Liver (tissue), 9 donors: Measurements from ENCODE around the gene SMPD4. TPM values are rescaled to one million over a fixed set of nuclear protein-coding genes. Genes with fewer than 3 reads are reported as not detected.
A peak's percentile ranks its signal among the peaks of the same experiment; 100 is the strongest.
"Not testable (repeated sequence)": the region's sequence is repeated elsewhere in the genome, so short reads cannot be mapped to it uniquely, and the experiment has no call there.

Experiments
- DNase-seq: peaks from one replicate; pipeline ENCODE4 v3.0.0-alpha.2; 2017; ENCODE audit warnings: low spot score
- H3K27ac ChIP-seq, 2 donors: one replicate each; pipeline ENCODE4 v1.7.0; 2013; ENCODE audit warnings: inconsistent platforms in 2 of 2, low read length in 2 of 2, control low read depth in 1 of 2, low read depth in 1 of 2, mild to moderate bottlenecking in 1 of 2
- H3K27me3 ChIP-seq, 4 donors: one replicate each; pipeline versions ENCODE4 v1.6.1 to v1.7.0; 2013; ENCODE audit warnings: low read length in 3 of 4, inconsistent platforms in 1 of 4, mild to moderate bottlenecking in 1 of 4, moderate library complexity in 1 of 4; ENCODE audit not compliant: control insufficient read depth in 4 of 4, insufficient read depth in 4 of 4
- H3K36me3 ChIP-seq, 4 donors: one replicate each; pipeline versions ENCODE4 v1.6.1 to v1.7.0; 2013; ENCODE audit warnings: low read length in 3 of 4, mild to moderate bottlenecking in 3 of 4, low read depth in 1 of 4, moderate library complexity in 1 of 4; ENCODE audit not compliant: control insufficient read depth in 4 of 4, insufficient read depth in 3 of 4
- H3K4me1 ChIP-seq, 4 donors: one replicate each; pipeline versions ENCODE4 v1.6.1 to v1.7.0; 2013; ENCODE audit warnings: low read length in 3 of 4, mild to moderate bottlenecking in 3 of 4, moderate library complexity in 1 of 4; ENCODE audit not compliant: control insufficient read depth in 4 of 4, insufficient read depth in 4 of 4
- H3K4me3 ChIP-seq, 3 donors: one replicate each; pipeline versions ENCODE4 v1.6.1 to v1.7.0; 2013; ENCODE audit warnings: low read length in 3 of 3, control low read depth in 1 of 3, low read depth in 1 of 3, mild to moderate bottlenecking in 1 of 3
- H3K9ac ChIP-seq, 2 donors: one replicate each; pipeline ENCODE4 v1.7.0; 2013; ENCODE audit warnings: low read length in 2 of 2, mild to moderate bottlenecking in 2 of 2, moderate library complexity in 2 of 2, control low read depth in 1 of 2, low read depth in 1 of 2
- H3K9me3 ChIP-seq, 4 donors: one replicate each; pipeline versions ENCODE4 v1.6.1 to v1.7.0; 2013; ENCODE audit warnings: low read length in 3 of 4; ENCODE audit not compliant: control insufficient read depth in 4 of 4
- ATF3 ChIP-seq: IDR thresholded peaks from 2 replicates; pipeline ENCODE4 v1.6.1; 2016; ENCODE audit warnings: antibody characterized with exemption
- EGR1 ChIP-seq, 2 donors: IDR thresholded peaks; 2 replicates each; pipeline ENCODE4 v1.6.1; 2016 to 2018; ENCODE audit warnings: antibody characterized with exemption in 2 of 2, low read depth in 2 of 2
- FOXA2 ChIP-seq: IDR thresholded peaks from 2 replicates; pipeline ENCODE4 v1.6.1; 2016; ENCODE audit warnings: antibody characterized with exemption
- GABPA ChIP-seq, 2 donors: IDR thresholded peaks in 1 of 2; conservative IDR thresholded peaks in 1 of 2; 2 replicates each; pipeline ENCODE4 v1.6.1; 2016; ENCODE audit warnings: antibody characterized with exemption in 2 of 2, mild to moderate bottlenecking in 1 of 2, moderate library complexity in 1 of 2
- HNF4A ChIP-seq, 2 donors: conservative IDR thresholded peaks; 2 replicates each; pipeline ENCODE4 v1.6.1; 2016; ENCODE audit warnings: antibody characterized with exemption in 2 of 2, mild to moderate bottlenecking in 2 of 2
- REST ChIP-seq: IDR thresholded peaks from 2 replicates; pipeline ENCODE4 v1.6.1; 2016; ENCODE audit warnings: antibody characterized with exemption, mild to moderate bottlenecking
- SP1 ChIP-seq: IDR thresholded peaks from 2 replicates; pipeline ENCODE4 v1.6.1; 2018; ENCODE audit warnings: antibody characterized with exemption, mild to moderate bottlenecking
- YY1 ChIP-seq: IDR thresholded peaks from 2 replicates; pipeline ENCODE4 v1.6.1; 2016; ENCODE audit warnings: antibody characterized with exemption, mild to moderate bottlenecking
- WGBS: extraction: QIAGEN DNeasy Blood & Tissue Kit; methylation state at CpG from one replicate; pipeline ENCODE4 v1.1.7; 2013; 5-methylcytosine and 5-hydroxymethylcytosine counted together
- polyA plus RNA-seq, 2 donors: library from polyadenylated mRNA; stranded (reverse) in 1 of 2; unstranded in 1 of 2; fragments of 200-250 nt in 1 of 2; fragments of >200 nt in 1 of 2; fragmentation: Nextera tagmentation in 1 of 2; extraction: Ambion mirVana in 1 of 2; gene quantifications; one replicate each; pipeline versions ENCODE4 v1.2.1 to v1.2.3, GENCODE V29; 2013 to 2015
- total RNA-seq, 2 donors: library from RNA; depleted of rRNA; stranded (reverse); fragments of >200 nt; gene quantifications; one replicate each; pipeline ENCODE4 v1.2.3, GENCODE V29; 2014
- donor health status: healthy.
- donor health status: healthy.
- donor health status: healthy.
- donor health status: healthy.
- donor health status: healthy.

The SMPD4 gene
- total RNA-seq (10 to 100 TPM; 17.2 to 22.3 TPM), polyA plus RNA-seq (10 to 100 TPM in 1 of 2 donors, 1 to 10 TPM in 1; 9.9 to 18.2 TPM)

- under 1% methylated on average over 55 of the region's 55 CpGs for WGBS
- peaks cover 5 to 22% (median 17%) of the 10 kb centered on the region in 4 donors for H3K4me1 ChIP-seq
- no peaks in the 10 kb centered on the region for H3K9me3 ChIP-seq
- no peaks in the 10 kb centered on the region for H3K27me3 ChIP-seq
- peaks cover 0 to 3% (median 0%) of the 10 kb centered on the region in 4 donors for H3K36me3 ChIP-seq
- peak within 1 kb of the TSS; percentile 95 for H3K27ac ChIP-seq
- H3K9ac ChIP-seq = peak within 1 kb of the TSS; percentile 80 to 85
- TF ChIP-seq ATF3 = no peak
- TF ChIP-seq FOXA2 = no peak
- TF ChIP-seq SP1 = peak; percentile 56
- peak; percentile 23 for TF ChIP-seq REST
- TF ChIP-seq GABPA (IDR thresholded peaks at IDR 0.05 in 1 of 2, conservative IDR thresholded peaks at IDR 0.05 in 1 of 2) = peak in 1 of 2 donors; percentile 65
- peak; percentile 66 to 86 for TF ChIP-seq EGR1 (IDR thresholded peaks at IDR 0.05; ENCODE audit: low read depth in 2 of 2)
- TF ChIP-seq HNF4A (conservative IDR thresholded peaks at IDR 0.05) = no peak
- peak; percentile 98 for TF ChIP-seq YY1
- DNase-seq = peak; percentile 97
- H3K4me3 ChIP-seq = peak within 1 kb of the TSS; percentile 73 to 99 (median 95)
Measured at GRCh38 chr2:130181325-130181879, at the start of gene SMPD4. TSS of gene SMPD4 (minus strand) at chr2:130181602. CDS start at chr2:130176592, 5,010 bp downstream.

- not testable (repeated sequence) for H3K36me3 ChIP-seq, H3K27me3 ChIP-seq, DNase-seq, H3K4me3 ChIP-seq, H3K27ac ChIP-seq, H3K9ac ChIP-seq, H3K4me1 ChIP-seq, H3K9me3 ChIP-seq
- WGBS = 95% methylated on average over 15 of the region's 15 CpGs
Measured at GRCh38 chr2:130230907-130231306, 49.5 kb upstream of the SMPD4 start.

- 91% methylated on average over 18 of the region's 18 CpGs for WGBS
Measured at GRCh38 chr2:130230376-130230775, 49.0 kb upstream of the SMPD4 start.

GRCh38 chr2:130229161-130229510, 47.7 kb upstream of the SMPD4 start:
- not testable (repeated sequence) for H3K4me1 ChIP-seq, H3K27me3 ChIP-seq, H3K36me3 ChIP-seq, H3K27ac ChIP-seq, H3K9ac ChIP-seq, H3K4me3 ChIP-seq, H3K9me3 ChIP-seq
- 45% methylated on average over 48 of the region's 48 CpGs for WGBS
- peak; percentile 54 for DNase-seq
- TF ChIP-seq GABPA (IDR thresholded peaks at IDR 0.05 in 1 of 2, conservative IDR thresholded peaks at IDR 0.05 in 1 of 2) = peak in 1 of 2 donors; percentile 50

More at GRCh38 chr2:130230376-130230775, 49.0 kb upstream of the SMPD4 start:
- not testable (repeated sequence) for H3K4me3 ChIP-seq, H3K27me3 ChIP-seq, H3K27ac ChIP-seq, H3K36me3 ChIP-seq, H3K9me3 ChIP-seq, H3K4me1 ChIP-seq, H3K9ac ChIP-seq, DNase-seq

- H3K27me3 ChIP-seq, H3K9ac ChIP-seq, H3K4me3 ChIP-seq, H3K9me3 ChIP-seq, H3K27ac ChIP-seq, H3K36me3 ChIP-seq, H3K4me1 ChIP-seq, DNase-seq: not testable (repeated sequence)
- WGBS = 83% methylated on average over 69 of the region's 69 CpGs
Measured at GRCh38 chr2:130228467-130229160, 47.2 kb upstream of the SMPD4 start.

- H3K9ac ChIP-seq, DNase-seq, H3K27me3 ChIP-seq, H3K4me3 ChIP-seq, H3K36me3 ChIP-seq, H3K4me1 ChIP-seq, H3K27ac ChIP-seq, H3K9me3 ChIP-seq: not testable (repeated sequence)
- 92% methylated on average over 21 of the region's 21 CpGs for WGBS
Measured at GRCh38 chr2:130228005-130228404, 46.6 kb upstream of the SMPD4 start.
